GM12873 (cell line): Measurements from ENCODE around the gene IGF2BP1.

Source experiments
- CTCF ChIP-seq: IDR thresholded peaks from 2 replicates; pipeline ENCODE4 v1.5.1; 2012; ENCODE audit warnings: low read depth, mild to moderate bottlenecking, moderate library complexity, low read length, control low read depth; ENCODE audit not compliant: insufficient read depth; ENCODE audit errors: missing control alignments

Gene IGF2BP1

GRCh38 chr17:49074851-49075540 lies 77.8 kb downstream of the IGF2BP1 start:
- TF ChIP-seq CTCF, result no peak

- no peak for TF ChIP-seq CTCF
Observed at GRCh38 chr17:49076573-49077384, 79.6 kb downstream of the IGF2BP1 start.

DNA sequence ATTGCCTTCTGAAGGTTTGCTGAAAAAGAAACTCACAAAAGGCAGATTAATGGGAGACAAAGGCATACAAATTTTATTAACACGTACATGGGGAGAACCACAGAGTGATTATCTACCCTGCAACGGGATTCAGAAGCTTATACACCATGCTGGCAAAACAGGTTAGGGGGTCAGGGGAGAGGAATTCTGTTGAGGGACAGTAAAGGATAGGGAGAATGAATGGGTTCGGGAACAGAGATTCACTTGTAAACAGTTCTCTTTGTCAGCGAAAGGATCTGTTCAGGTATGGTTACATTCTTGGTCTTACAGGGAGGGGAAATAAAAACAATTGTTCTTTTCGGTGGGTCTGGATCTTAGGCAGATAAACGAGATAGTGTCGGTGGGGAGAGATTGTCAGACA lies 81.1 kb downstream of the IGF2BP1 start:
- TF ChIP-seq CTCF, result no peak

DNA sequence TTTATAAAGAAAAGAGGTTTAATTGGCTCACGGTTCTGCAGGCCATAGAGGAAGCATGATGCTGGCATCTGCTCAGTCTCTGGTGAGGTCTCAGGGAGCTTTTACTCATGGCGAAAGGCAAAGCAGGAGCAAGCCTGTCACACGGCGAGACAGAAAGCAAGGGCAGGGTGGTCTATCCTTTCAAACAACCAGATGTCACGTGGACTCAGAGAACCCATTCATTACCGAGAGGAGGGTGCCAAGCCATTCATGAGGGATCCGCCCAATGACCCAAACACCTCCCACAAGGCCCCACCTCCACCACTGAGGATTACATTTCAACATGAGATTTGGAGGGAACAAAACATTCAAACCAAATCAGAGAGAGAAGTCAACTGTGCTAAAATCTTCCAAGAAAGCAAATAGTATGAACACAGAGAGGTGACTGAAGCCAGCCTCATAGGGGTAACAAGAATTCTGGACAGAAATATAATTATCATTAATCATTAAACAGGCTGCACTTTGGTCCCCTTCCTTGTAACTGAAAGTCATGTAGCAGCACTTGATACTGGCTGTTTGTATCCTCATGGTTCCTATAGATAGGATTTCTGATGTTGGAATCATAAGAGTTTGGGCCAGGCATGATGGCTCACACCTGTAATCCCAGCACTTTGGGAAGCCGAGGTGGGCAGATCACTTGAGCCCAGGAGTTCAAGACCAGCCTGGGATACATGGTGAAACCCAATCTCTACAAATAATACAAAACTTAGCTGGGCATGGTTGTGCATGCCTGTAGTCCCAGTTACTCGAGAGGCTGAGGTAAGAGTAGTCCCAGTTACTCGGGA lies 82.9 kb downstream of the IGF2BP1 start:
- no peak for TF ChIP-seq CTCF

DNA sequence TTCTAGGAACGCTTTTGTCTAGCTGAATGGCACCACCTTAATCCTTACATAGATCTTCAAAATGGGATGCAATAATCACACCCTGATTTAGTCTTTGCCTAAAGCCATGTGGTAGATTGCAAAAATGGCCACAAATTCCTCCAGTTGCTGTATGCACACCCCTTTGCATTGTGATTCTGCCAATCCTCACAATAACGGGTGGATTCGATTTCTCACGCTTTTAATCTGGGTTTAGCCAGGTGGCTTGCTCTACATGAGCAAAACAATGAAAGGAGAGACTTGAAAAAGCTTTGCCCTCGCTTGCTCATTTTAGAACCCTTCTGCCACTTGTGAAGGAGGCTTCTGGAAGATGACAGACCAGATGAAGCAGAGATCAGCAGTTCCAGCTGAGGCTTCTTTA lies 85.0 kb downstream of the IGF2BP1 start:
- no peak for TF ChIP-seq CTCF

GRCh38 chr17:49085565-49086315 lies 88.6 kb downstream of the IGF2BP1 start:
- TF ChIP-seq CTCF, result no peak
